Right lobe of liver (tissue), 6 donors: Measurements from ENCODE around the gene DLG2. TPM values are rescaled to one million over a fixed set of nuclear protein-coding genes. Genes with fewer than 3 reads are reported as not detected.
A peak's percentile ranks its signal among the peaks of the same experiment; 100 is the strongest.

Experiments
- ATAC-seq, 4 donors: fragments of 200-7000 bp; cut with Tn5 transposase; one replicate each; pipeline ENCODE4 v1.9.1; 2020; ENCODE audit warnings: mild to moderate bottlenecking in 4 of 4, moderate library complexity in 4 of 4
- DNase-seq, 3 donors: peaks; one replicate each; pipeline ENCODE4 v3.0.0-alpha.2; 2020
- H3K27ac ChIP-seq, 3 donors: fragments of 200-600 bp; one replicate each; pipeline ENCODE4 v1.8.0; 2022
- H3K27me3 ChIP-seq, 2 donors: fragments of 200-600 bp; one replicate each; pipeline ENCODE4 v1.8.0; 2022
- H3K36me3 ChIP-seq, 4 donors: fragments of 200-600 bp; sonication (generic) in 1 of 4; one replicate each; pipeline versions ENCODE4 v1.5.1 to v1.8.0; 2017 to 2022; ENCODE audit warnings: control low read depth in 1 of 4
- H3K4me1 ChIP-seq, 4 donors: fragments of 200-600 bp; sonication (generic) in 1 of 4; one replicate each; pipeline versions ENCODE4 v1.5.1 to v1.8.0; 2017 to 2022; ENCODE audit warnings: control low read depth in 1 of 4
- H3K4me3 ChIP-seq, 3 donors: fragments of 200-600 bp; one replicate each; pipeline ENCODE4 v1.8.0; 2022
- H3K9me3 ChIP-seq, 4 donors: fragments of 200-600 bp; sonication (generic) in 1 of 4; one replicate each; pipeline versions ENCODE4 v1.5.1 to v1.8.0; 2017 to 2022; ENCODE audit warnings: control low read depth in 1 of 4
- POLR2A ChIP-seq: fragments of 450-650 bp; IDR thresholded peaks from one replicate; pipeline ENCODE4 v1.6.1; 2017; ENCODE audit warnings: antibody characterized with exemption, mild to moderate bottlenecking
- WGBS: methylation state at CpG from one replicate; pipeline ENCODE4 v1.1.6; 2018; ENCODE audit warnings: low coverage, low lambda C conversion rate; ENCODE audit not compliant: insufficient coverage; ENCODE audit errors: missing lambda C conversion rate; 5-methylcytosine and 5-hydroxymethylcytosine counted together
- intact Hi-C, 2 donors: fragments of 100-400 bp; cut with DNase I; formaldehyde crosslinking; loops; one replicate each; pipeline versions ENCODE4 v1.11.2 to v1.14.1; 2022
- total RNA-seq, 6 experiments: library from RNA; depleted of rRNA in 2 of 6; stranded (reverse); fragments of >200 nt in 2 of 6; fragmentation: NEBNext Ultra II Directional in 3 of 6; extraction: Animal tissue kit (Norgen Biotek cat#: 25700) in 3 of 6; gene quantifications; one replicate each; pipeline versions ENCODE4 v1.1.0 to v1.2.4, GENCODE V29; 2016 to 2023
- TF ChIP-seq, protein P1 (sequence below), 4 donors: fragments of 200-600 bp in 3 of 4; fragments of 450-650 bp in 1 of 4; IDR thresholded peaks; one replicate each; pipeline versions ENCODE4 v1.5.1 to v1.8.0; 2016 to 2022; ENCODE audit warnings: antibody characterized with exemption in 4 of 4, mild to moderate bottlenecking in 2 of 4
- donor health status: DM: no; HTN: yes; CAD: no.
- donor health status: DM: no; HTN: no; CAD: no.
- donor health status: DM: no; HTN: no; CAD: no.
- donor health status: DM: no; HTN: yes; CAD: no.
- donor health status: DM: no; HTN: yes; CAD: no.

DLG2 gene
- total RNA-seq, 6 experiments from 2014 or later, result 1.2 to 6.4 (median 2.5) TPM

DNA sequence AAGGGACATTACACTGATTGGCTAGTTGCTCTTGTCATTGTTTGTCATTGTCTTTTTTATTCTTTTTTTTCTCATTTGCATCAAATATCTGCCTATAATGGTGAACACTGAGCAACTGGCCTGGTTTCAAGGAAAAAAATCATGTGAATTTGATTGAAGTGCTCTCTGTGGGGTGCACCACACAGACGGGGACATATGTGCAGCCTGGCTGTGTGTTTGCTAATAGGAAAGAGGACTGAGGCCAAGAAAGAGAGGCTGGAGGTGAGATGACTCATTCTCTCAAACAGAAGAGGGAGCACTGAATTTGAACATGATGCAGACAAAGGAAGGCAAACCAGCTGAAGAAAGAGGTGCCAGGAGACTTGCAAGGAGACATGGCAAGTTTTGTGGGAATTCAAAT lies 1656.1 kb downstream of the DLG2 start:
- Histone ChIP-seq H3K27ac (no peak overlapping the region), H3K36me3 (no peaks in the 10 kb centered on the region), H3K9me3 (no peaks in the 10 kb centered on the region), H3K4me1 (no peaks in the 10 kb centered on the region), H3K27me3 (no peaks in the 10 kb centered on the region), H3K4me3 (no peak overlapping the region)
- 36% methylated on average over 1 of the region's 1 CpG for WGBS
- no peak for DNase-seq
- TF ChIP-seq, protein P1, sequence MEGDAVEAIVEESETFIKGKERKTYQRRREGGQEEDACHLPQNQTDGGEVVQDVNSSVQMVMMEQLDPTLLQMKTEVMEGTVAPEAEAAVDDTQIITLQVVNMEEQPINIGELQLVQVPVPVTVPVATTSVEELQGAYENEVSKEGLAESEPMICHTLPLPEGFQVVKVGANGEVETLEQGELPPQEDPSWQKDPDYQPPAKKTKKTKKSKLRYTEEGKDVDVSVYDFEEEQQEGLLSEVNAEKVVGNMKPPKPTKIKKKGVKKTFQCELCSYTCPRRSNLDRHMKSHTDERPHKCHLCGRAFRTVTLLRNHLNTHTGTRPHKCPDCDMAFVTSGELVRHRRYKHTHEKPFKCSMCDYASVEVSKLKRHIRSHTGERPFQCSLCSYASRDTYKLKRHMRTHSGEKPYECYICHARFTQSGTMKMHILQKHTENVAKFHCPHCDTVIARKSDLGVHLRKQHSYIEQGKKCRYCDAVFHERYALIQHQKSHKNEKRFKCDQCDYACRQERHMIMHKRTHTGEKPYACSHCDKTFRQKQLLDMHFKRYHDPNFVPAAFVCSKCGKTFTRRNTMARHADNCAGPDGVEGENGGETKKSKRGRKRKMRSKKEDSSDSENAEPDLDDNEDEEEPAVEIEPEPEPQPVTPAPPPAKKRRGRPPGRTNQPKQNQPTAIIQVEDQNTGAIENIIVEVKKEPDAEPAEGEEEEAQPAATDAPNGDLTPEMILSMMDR (IDR thresholded peaks at IDR 0.05), result no peak
- TF ChIP-seq POLR2A, result no peak
- intact Hi-C loops, result no loop called here
- peak in 3 of 4 donors; percentile 37 to 74 (median 40) for ATAC-seq

DNA sequence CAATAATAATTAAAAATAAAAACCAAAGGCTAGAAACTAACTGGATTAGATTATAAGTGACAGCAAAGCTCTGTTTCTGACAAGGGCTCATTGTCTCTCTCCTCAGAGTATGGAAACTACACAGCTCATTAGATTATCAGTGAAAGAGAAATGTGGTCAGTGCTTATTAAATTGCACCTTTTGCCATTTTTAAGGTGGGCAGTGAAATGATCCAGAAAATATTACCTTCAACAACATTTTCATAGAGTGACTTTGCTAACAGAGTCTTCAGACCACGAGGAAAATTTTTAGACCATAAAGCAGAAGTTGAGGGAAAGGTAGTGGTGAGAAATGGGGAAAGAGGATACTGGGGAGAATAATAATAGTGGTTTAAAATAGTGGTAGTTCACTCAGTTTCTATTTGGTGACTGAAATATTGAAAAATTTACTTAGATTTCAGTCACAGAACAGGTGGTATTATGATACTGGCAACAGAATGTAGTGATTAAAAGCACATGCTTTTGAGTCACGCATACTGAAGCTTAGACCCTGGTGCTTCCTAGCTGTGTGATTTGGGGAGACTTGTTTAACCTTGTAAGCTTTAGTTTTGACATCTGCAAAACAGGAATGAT lies 1657.0 kb downstream of the DLG2 start:
- WGBS, result 83% methylated on average over 2 of the region's 2 CpGs
- intact Hi-C loops, result no loop called here

DNA sequence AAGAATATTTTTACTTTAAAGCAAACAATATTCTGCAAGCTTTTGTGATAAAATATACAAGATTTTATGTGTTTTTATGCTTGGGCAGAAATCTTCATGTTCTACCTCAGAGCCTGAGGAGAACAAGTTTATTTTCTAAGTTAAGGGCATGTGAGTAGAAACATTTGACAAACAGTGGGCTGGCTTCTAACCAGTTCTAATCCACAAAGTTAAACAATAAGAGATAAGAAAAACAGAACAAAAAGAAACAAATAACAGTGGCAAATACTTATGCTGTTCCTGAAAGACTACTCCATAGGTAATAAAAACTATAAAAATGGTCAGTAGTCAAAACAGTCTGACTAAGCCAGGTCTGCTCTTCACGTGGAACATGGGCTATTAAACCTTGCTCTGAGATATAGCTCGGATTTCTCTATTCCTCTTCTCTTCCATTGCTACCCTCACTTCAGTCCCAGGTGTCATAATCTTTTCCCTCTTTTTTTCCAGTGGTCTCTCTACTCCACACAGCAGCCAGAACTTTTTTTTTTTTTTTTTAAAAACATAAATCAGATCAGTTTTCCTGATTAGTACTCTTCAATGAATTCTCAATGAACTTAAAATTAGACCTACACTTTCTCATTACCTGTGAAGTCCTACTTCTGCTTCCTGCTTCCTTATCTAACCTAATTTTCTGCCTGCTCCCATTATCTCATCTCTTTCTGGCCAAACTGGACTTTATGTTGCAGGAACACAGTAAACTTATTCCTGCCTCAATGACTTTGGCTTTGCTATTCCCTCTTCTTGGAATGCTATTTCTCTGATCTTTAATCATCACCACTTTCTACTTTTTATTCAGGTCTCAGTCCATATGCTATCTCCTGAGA lies 1669.9 kb downstream of the DLG2 start:
- Histone ChIP-seq H3K9me3 (no peaks in the 10 kb centered on the region), H3K27me3 (no peaks in the 10 kb centered on the region), H3K4me1 (peaks cover 0 to 13% (median 0%) of the 10 kb centered on the region in 4 donors), H3K4me3 (no peak overlapping the region), H3K36me3 (no peaks in the 10 kb centered on the region), H3K27ac (no peak overlapping the region)
- DNase-seq (no peak), ATAC-seq (peak; percentile 35 to 78 (median 64))
- TF ChIP-seq POLR2A, result no peak
- TF ChIP-seq, protein P1 (IDR thresholded peaks at IDR 0.05), result no peak
- WGBS, result 21% methylated on average over 2 of the region's 2 CpGs
- intact Hi-C loops, result no loop called here

More for the DNA sequence above, 1657.0 kb downstream of the DLG2 start:
- H3K27me3 ChIP-seq, result no peaks in the 10 kb centered on the region
- H3K27ac ChIP-seq, result no peak overlapping the region
- TF ChIP-seq POLR2A, result no peak
- TF ChIP-seq, protein P1 (IDR thresholded peaks at IDR 0.05), result no peak
- H3K4me3 ChIP-seq, result no peak overlapping the region
- DNase-seq (no peak), ATAC-seq (no peak)
- H3K36me3 ChIP-seq, result no peaks in the 10 kb centered on the region
- no peaks in the 10 kb centered on the region for H3K9me3 ChIP-seq
- no peaks in the 10 kb centered on the region for H3K4me1 ChIP-seq

- H3K27ac ChIP-seq, result no peak overlapping the region
- DNase-seq (no peak), ATAC-seq (peak in 1 of 4 donors; percentile 27)
- intact Hi-C loops, result no loop called here
- 83% methylated on average over 6 of the region's 10 CpGs for WGBS
- H3K4me1 ChIP-seq, result peaks cover 0 to 13% (median 0%) of the 10 kb centered on the region in 4 donors
- TF ChIP-seq, protein P1 (IDR thresholded peaks at IDR 0.05), result no peak
- TF ChIP-seq POLR2A, result no peak
- no peaks in the 10 kb centered on the region for H3K27me3 ChIP-seq
- no peaks in the 10 kb centered on the region for H3K9me3 ChIP-seq
- H3K4me3 ChIP-seq, result no peak overlapping the region
- no peaks in the 10 kb centered on the region for H3K36me3 ChIP-seq
These were observed 1670.9 kb downstream of the DLG2 start for GRCh38 chr11:83956119-83956697.
